ENCODE measurements around the gene ARNT2. TPM values are rescaled to one million over a fixed set of nuclear protein-coding genes. Genes with fewer than 3 reads are reported as not detected.
A peak's percentile ranks its signal among the peaks of the same experiment; 100 is the strongest.
"Not testable (repeated sequence)": the region's sequence is repeated elsewhere in the genome, so short reads cannot be mapped to it uniquely, and the experiment has no call there.

The ARNT2 gene
- polyA plus RNA-seq, 12 donors: 6.5 to 11.3 (median 7.2) TPM; not detected in 1

DNA sequence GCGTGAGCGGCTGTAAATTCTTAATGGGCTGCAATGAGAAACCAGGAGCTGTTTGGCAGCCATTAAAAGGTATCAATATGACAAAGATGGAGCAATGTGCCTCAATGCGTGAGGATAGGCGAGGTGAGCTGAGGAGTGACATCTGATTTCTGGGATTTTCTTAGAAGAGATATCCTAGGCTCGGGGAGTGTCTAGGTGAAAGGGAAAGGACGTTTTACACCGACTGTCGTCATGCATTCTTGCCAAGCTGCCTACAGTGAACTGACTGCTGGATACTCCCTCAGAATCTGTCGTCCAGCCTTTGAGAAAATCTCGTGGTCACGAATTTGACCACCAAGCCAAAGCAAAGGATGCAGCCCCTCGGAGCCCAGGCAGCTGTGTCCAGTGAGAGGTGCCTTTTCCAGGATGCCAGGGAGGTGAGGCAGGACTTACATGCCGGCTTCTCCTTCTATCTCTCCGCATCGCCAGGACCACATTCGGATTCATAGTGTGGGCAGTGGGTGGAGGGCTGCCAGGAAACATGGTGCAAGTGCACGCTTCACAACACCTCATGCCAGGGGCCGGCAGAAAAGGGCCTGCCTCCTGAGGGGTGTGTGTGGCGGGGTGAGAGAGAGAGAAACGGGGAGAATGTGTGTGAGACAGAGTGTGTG is 210.7 kb downstream of the ARNT2 start:
- DNase-seq: no peak

DNA sequence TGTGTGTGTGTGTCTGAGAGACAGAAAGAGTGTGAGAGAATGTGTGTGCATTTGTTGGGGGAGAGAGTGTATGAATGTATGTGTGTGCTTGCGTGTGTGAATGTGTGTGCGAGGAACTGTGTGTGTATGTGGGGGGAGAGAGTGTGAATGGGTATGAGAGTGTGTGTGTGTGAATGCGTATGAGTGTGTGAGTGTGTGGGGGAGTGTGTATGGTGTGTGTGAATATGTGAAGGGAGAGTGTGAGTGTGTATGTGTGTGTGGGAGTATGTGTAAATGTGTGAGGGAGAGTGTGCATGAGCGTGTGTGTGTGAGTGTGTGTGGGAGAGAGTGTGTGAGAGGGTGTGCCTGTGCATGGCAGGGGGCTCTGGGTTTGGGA is 211.2 kb downstream of the ARNT2 start:
- DNase-seq: no peak

DNA sequence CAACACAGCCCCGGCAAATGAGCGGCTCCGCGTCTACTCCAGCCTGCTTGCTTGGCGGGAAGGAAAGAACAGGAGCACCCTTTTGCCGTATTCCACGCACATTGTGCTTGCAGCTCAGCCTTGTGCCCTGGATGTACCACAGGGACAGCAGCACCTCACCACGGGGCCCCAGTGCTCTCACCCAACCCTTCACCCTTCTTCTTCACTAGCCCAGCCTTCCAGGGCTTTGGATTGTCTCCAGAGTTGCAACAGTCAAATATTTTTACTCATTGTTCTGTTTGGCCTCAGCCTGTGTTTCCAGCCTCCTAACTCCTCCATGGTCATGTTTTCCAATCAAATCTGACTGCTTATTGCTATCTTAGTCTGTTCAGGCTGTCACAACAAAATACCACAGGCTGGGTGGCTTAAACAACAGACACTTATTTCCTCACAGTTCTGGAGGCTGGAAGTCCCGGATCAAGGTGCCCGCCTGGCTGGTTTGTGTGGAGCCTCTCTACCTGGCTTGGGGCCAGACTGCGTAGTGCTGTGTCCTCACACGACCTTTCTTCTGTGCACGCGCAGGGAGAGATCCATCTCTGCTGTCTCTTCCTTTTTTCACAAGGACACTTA is 211.7 kb downstream of the ARNT2 start:
- DNase-seq: no peak

DNA sequence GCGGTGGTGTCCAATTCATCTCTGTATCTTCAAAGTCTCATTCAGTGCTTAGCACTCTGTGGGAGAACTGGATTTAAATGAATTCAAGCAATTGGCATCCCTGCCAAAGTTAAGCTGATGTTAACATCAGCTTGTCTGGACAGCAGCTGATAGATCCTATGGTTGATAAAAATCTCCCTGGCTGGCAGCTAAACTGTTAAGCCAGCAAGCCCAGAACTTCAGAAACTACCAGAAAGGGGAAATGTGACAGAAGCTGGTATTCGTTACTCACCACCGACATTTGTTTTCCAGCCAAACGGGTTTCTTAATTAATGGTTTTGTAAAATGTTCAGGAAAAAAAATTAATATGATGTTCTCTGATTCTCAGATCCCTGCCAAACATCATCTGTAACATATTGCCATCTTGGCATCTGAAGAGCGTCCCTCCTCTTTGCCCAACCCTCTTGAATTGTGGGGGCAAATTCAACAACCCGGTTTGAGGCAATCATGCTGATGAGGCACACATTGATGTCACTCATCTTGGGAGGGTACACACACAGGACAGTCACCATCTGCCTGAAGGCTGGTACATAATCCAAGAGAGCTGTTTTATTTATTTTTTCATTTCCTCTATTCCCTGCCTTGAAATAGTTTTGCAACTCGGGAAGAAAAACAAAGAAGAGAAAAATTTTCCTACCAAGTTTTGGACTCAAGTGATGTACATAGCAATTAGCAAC is 214.7 kb downstream of the ARNT2 start:
- DNase-seq: no peak

DNA sequence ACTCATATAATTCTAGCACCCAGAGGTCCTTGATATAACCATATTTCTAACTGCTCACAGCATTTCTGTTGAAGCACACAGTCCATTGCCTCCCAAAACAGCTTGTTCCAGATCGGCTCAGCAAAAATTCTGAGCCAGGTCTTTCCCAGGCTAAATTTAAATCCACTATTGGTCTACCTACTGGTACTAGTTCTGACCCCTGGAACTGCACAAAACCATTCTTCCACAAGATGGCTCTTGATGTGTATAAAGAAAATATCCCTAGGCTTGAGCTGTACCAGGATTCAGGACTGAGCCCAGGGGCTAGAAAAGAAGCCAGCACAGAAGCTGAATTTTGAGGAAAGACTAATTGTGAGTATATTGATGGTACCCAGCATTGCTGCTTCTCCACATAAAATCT is 215.5 kb downstream of the ARNT2 start:
- no peak for DNase-seq

DNA sequence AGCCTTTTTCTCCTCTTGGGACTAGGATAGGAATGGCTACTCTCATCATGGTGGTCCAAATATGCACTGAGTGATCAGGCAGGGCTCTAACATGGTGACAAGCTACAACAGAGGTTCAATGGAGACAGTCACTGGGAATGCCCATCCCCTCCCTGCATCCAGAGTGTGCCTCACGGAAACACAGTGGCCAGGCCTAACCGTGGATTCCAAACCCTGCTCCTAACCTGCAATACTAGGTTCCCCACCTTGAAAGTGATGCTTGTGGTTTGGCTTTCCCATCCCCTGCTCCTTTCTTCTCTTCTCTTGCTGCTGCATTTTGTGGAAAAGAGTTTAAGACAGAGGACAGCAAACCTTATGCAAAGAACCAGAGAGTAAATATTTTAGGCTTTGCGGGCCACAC is 216.0 kb downstream of the ARNT2 start:
- no peak for DNase-seq

DNA sequence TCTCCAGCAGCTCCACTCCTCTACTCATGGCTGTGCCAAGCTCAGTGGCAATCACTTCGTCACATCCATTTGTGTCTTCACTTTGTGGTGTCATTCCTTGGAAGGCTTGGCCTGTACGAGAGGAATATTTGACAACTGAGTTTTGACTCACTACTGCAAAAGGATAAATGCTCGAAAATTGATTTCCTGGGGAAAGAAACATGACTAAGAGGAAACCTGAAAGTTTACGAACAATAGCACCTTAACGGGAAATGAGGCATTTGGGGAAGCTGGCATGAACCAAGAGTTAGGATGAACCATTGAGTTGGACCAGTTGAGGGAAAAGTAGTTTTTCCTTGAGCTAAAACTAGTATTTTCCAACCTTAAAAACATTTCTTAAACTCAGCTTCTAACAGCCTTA is 216.7 kb downstream of the ARNT2 start:
- no peak for DNase-seq

DNA sequence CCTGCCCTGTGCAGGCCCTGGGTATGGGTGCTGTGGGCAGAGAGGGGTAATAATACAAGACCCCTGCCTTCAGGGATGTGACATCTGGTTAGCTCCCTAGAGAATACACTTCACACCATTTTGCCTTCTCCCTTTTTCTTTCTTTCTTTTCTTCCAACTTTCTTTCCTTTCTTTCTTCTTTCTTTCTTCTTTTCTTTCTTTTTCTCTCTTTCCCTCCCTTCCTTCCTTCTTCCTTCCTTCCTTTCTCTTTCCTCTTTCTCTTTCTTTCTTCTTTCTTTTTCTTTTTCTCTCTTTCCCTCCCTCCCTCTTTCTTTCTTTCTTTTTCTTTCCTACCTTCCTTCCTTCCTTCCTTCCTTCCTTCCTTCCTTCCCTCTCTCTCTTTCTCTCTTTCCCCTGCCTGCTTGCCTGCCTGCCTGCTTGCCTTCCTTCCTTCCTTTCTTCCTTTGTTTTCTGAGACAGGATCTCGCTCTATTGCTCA is 222.5 kb downstream of the ARNT2 start:
- DNase-seq: no peak

DNA sequence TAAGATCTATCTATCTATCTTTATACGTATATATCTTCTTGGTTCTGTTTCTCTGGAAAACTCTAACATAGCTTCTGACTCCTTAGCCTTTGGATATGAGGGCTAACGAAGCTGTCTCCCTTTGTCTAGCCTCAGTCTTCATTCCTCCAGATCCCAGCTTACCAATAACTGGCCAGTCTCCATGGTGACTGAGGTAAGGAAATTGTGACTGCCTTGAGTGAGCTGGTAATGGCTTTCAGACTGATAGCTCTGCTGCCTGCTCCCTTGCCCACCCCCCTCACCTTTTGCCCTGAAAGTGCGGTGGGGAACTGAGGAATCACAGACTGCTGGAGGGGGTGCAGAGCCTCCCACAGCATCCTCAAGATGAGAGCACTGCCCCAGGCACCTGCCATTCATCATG is 225.2 kb downstream of the ARNT2 start:
- DNase-seq: no peak

DNA sequence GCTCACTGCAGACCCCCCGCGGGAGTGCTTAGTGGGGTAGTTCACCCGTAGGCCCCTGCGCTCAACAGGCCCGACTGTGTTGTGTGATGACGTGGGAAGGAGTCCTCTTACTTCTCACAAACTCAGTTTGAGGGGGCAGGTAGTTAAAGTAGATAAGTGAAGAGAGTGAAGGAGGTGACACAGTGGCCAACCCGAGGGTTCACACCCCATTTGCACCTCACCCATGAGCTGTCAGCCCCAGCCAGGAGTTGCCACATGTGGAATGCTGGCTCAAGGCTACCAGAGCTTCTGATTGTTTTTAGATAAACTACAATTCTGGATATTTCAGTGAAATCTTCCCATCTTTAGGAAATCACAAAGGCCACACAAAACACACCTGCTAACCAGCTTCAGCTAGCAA is 226.8 kb downstream of the ARNT2 start:
- DNase-seq: no peak

DNA sequence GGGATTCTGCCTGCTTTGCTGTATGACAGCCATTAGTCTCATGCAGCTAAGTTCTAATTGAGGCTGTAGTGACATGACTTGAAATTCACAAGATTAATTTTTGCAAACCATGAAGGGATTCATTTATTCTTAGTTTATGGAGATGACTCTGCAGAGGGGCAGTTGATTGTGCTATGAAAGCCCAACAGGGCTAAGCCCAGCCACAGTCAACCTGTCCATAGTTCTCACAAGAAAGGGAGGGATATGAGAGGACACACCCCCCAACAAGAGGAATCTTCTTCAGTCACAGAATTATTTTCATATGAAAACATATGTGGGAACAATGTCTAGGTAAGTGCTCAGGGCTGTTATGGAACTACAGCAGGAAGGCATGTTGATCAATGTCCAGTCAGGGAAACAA is 229.0 kb downstream of the ARNT2 start:
- no peak for DNase-seq

DNA sequence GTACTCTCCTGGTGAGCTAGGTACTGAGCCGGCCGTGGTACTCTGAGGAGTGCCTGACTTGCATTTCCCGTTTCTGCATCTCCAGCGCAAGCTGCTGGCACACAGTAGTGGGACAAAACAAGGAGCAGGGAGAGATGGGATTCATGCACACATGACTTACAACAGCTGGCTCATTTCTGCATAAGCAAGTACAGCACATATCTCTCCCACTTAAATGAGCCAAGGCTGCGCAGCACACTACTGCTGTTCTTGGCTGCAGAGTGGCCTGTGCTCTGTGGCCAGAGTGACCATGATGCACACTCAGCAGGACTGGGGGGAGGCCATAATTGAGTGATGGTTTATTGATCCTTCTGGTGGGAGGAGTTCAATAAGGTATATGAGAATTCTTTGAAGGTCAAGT is 231.8 kb downstream of the ARNT2 start:
- DNase-seq: no peak

DNA sequence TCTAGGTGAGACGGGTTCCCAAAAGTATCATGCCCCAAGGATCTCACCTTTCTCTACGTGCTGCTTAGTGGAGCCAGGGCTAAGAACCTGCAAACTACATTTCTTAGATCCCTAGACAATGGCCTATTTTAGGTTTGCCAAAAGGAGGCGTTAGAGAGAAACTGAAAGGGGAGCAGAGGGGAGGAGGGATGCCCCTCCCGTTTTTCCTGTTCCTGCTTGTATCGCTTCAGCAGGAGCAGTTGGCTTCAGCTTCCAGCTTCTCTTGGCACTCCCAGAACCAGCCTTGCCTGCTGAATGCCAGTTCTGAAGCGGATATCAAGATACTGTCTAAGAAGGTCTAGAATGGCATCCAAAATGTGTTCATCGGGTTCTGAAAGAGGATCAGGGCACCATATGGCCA is 232.5 kb downstream of the ARNT2 start:
- DNase-seq: no peak

DNA sequence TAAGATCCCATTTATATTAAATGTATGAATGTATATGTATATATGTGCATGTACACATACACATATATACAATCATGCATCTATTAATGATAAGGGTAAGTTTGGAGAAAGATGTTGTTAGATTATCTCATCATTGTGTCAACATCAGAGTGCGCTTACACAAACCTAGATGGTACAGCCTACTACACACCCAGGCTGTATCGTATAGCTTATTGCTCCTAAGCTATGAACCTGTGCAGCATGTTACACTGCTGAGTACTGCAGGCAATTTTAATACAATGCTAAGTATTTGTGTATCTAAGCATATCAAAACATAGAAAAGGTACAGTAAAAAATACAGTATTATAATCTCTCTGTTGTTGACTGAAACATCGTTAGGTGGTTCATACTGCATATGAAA is 233.6 kb downstream of the ARNT2 start:
- no peak for DNase-seq

DNA sequence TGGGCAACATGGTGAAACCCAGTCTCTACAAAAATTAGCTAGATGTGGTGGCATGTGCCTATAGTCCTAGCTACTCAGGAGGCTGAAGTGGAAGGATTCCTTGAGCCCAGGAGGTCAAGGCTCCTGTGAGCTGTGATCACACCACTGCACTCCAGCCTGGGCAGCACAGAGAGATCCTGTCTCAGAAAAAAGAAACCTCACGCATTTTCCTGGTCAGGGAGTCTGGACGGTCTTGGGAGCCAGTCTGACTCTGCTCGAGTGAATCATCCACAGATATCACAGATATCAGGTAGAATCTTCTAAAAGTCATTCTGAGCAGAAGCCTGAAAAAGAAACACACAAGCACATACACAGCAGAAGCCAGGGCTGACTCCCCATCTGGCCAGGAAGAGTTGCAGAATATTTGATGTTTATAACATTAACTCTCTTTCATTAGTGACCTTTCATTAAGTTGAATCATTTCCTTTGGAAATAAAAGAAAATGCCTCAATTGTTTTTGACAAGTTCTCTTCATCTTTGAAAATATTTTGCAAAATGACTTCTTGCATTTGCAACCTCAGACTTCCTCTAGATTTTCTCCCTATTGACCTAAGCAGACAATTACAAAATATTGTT is 234.5 kb downstream of the ARNT2 start:
- DNase-seq: no peak

DNA sequence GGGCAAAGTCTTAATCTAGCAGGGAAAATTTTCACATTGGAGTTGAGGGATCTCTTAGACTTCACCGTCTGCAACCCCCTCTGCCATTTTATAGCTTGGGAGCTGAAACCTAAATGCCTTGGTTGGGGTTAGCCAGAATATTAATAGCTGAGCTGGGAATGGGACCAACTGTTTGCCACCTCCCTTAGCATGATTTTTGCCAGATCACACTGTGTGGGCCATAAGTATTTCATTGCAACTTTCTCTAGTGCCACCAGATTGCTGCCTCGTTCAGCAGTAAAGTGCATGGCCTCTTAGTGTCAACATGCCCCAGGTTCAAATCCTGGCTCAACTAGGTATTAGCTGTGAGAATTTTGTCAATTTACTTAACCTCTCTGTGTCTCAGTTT is 235.0 kb downstream of the ARNT2 start:
- no peak for DNase-seq

DNA sequence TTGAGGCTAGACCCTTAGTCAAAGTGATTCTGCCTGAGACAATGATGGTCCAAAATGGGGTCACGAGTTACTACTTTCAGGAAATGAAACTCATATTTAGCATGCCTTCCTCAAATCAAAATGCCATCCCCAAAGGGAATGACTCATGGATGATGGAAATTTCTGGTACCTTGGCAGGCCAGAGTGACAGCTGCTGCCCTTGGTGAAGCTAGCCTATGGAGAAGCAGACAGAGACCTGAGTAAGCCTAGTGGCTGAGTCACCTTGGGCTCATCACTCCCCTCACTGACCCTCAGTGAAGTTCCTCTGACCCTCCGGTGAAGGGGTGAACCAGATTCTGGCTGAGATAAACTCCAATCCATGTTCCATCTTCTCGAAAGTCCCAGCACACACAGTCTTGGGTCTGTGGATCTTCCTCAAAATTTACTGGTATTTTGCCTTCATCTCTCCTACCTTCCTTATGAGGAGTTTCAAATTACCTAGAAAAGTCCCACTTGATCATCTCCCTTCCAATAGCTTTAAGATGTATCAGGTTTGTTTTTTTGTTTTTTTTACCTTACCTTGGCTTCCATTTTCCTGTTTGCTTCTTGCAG is 236.4 kb downstream of the ARNT2 start:
- no peak for DNase-seq

DNA sequence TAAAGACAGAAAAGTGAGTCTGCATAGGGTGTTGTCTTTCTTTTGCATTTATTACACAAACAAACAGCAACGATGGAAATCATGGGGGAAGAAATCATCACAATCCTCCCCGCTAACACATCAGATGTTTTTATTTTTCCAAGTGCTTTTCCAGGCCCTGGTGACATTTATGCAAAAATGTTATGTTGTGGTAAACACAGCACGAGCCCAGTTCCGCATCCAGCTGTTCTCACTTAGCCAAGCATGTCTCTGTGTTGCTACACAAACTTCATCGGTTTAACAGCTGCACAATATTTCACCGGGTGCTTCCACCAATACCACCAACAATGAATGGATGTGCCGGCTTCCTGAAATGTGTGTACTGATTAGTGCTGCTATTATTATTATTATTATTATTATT is 237.2 kb downstream of the ARNT2 start:
- DNase-seq: peak; percentile 1

DNA sequence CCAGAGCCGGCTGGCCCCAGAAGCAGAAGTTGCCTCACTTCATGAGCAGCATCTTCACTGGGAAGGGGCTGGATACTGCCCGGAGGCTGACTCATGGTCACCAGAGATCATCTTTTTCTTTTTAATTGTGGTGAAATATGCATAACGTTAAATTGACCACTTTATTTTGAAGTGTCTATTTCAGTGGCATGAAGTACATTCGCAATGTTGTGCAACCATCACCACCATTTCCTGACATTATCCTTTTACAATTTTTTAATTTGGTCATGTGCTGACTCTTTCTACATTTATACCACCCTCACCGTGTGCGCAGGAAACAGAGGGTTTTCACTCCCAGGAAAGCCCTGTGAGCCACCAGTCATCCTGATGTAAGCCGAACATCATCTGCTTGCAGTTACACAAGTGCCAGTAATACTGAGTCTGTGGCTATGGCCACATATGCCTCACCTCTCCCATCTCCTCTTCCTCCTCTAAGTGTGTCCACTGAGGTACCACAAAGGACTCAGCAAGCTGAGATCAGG is 239.3 kb downstream of the ARNT2 start:
- no peak for DNase-seq

DNA sequence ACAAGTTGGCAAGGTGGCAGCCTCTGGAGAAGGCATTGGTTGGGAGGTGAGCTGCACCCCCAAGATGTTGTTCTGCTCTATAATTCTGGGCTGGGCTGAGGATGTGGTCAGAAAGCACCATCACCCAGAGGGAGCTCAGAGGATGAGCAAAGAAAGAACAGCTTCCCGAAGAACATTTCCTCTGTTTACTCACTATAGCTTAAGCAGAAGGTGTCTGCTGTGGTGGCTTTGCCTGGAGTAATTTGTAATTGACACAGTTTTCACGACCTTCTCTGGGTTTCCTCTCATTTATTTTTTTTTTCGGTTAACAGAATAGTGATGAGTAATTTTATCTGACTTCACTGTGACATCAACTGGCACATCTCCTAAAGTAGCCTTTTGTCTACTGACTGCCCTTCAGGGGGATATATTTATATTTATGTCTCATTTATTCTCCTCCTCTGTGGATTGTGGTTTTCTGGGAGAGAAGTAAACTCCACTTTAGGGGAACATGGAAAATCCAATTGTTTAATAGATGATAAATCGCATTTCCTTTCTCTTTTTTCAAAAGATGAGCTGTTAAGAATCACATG is 241.4 kb downstream of the ARNT2 start:
- DNase-seq: no peak

DNA sequence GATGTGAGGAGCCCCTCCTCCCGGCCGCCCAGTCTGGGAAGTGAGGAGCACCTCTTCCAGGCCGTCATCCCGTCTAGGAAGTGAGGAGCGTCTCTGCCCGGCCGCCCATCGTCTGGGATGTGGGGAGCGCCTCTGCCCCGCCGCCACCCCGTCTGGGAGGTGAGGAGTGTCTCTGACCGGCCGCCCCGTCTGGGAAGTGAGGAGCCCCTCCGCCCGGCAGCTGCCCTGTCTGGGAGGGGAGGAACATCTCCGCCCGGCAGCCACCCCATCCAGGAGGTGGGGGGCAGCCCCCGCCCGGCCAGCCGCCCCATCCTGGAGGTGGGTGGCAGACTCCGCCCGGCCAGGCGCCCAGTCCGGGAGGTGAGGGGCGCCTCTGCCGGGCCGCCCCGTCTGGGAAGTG is 243.2 kb downstream of the ARNT2 start:
- not testable (repeated sequence) for DNase-seq

Measured in muscle of arm (tissue), 12 donors.